H1 (cell line): ENCODE measurements around the gene SNCAIP.

Experiments
- GTF2F1 ChIP-seq: IDR thresholded peaks from 2 replicates; pipeline ENCODE4 v1.6.1; 2012; ENCODE audit warnings: low read depth, low read length, improper control_type of control experiment, borderline replicate concordance
- TF ChIP-seq, protein P1 (sequence below), 3 experiments: IDR thresholded peaks; 1 replicate in 2 of 3; 2 replicates in 1 of 3; pipeline versions ENCODE4 v1.5.1 to v1.6.1; 2011; ENCODE audit warnings: low read length in 3 of 3, mild to moderate bottlenecking in 3 of 3, inconsistent platforms in 2 of 3, low read depth in 1 of 3, moderate library complexity in 1 of 3; ENCODE audit not compliant: insufficient read depth in 1 of 3; ENCODE audit errors: control extremely low read depth in 1 of 3

DNA sequence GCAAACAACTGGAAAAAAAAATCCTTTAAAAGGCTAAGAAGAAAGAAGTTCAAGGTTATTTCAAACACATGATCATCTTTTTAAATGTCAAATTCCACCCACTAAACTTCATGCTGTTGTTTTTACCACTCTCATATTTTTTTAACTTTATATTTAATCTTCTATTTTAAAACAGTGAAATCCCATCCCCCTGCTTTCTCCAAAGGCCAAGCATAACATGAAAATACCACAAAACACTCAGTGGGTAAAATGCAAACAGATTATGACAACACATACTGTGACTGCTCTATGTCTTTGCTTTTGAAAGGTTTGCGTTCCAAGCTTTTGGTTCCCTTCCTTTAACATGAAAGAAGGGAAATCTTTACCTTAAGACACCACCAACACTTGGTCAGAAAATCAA is 127.6 kb downstream of the SNCAIP start:
- TF ChIP-seq, protein P1, sequence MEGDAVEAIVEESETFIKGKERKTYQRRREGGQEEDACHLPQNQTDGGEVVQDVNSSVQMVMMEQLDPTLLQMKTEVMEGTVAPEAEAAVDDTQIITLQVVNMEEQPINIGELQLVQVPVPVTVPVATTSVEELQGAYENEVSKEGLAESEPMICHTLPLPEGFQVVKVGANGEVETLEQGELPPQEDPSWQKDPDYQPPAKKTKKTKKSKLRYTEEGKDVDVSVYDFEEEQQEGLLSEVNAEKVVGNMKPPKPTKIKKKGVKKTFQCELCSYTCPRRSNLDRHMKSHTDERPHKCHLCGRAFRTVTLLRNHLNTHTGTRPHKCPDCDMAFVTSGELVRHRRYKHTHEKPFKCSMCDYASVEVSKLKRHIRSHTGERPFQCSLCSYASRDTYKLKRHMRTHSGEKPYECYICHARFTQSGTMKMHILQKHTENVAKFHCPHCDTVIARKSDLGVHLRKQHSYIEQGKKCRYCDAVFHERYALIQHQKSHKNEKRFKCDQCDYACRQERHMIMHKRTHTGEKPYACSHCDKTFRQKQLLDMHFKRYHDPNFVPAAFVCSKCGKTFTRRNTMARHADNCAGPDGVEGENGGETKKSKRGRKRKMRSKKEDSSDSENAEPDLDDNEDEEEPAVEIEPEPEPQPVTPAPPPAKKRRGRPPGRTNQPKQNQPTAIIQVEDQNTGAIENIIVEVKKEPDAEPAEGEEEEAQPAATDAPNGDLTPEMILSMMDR (IDR thresholded peaks at IDR 0.05; ENCODE audit: control extremely low read depth in 1 of 3, insufficient read depth in 1 of 3, low read depth in 1 of 3, low read length in 3 of 3), result no peak
- no peak for TF ChIP-seq GTF2F1
